ENCODE measurements around the gene RBP5.

The RBP5 gene

DNA sequence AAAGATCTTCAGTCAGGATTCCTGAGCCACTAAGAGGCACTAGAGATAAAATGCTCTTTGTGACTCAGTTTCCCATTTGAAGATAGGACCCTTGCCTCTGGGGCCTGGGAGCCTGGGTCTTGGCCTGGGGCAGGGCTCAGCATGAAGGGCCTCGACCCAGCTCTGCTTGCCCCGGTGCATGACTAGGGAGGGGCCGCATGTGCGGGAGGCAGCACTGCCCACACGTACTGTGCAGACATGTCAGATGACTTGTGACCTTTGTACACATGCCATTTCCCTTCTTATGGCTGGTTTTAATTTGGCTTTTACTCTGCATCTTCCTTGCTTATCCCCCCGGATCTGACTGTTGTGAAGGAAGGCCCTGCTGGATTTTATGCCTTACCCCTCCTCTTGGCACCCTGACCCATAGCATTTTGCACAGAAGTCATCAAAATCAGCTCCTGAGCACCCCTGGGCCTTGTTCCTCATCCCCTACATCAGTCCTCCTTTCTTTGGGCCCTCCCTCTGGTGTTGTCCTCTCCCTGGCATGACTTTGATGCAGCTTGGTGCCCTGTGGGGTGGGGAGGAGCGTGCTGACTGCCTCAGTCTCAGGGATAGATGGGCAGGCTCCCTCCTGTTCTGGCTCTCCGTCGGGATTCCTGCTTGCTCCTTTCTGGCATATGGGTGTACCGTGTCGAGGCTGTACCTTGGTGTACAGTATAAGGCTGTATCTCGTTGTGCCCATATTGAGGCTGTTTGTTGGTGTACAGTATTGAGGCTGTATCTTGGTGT, 5.9 kb upstream of the RBP5 start:
- no peak for DNase-seq (ENCODE audit: low read depth)
- TF ChIP-seq, protein P1, sequence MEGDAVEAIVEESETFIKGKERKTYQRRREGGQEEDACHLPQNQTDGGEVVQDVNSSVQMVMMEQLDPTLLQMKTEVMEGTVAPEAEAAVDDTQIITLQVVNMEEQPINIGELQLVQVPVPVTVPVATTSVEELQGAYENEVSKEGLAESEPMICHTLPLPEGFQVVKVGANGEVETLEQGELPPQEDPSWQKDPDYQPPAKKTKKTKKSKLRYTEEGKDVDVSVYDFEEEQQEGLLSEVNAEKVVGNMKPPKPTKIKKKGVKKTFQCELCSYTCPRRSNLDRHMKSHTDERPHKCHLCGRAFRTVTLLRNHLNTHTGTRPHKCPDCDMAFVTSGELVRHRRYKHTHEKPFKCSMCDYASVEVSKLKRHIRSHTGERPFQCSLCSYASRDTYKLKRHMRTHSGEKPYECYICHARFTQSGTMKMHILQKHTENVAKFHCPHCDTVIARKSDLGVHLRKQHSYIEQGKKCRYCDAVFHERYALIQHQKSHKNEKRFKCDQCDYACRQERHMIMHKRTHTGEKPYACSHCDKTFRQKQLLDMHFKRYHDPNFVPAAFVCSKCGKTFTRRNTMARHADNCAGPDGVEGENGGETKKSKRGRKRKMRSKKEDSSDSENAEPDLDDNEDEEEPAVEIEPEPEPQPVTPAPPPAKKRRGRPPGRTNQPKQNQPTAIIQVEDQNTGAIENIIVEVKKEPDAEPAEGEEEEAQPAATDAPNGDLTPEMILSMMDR (IDR thresholded peaks at IDR 0.05; ENCODE audit: low read depth, low read length, missing control alignments) = no peak
- no peak overlapping the region for H3K4me3 ChIP-seq (ENCODE audit: low read depth, low read length)

DNA sequence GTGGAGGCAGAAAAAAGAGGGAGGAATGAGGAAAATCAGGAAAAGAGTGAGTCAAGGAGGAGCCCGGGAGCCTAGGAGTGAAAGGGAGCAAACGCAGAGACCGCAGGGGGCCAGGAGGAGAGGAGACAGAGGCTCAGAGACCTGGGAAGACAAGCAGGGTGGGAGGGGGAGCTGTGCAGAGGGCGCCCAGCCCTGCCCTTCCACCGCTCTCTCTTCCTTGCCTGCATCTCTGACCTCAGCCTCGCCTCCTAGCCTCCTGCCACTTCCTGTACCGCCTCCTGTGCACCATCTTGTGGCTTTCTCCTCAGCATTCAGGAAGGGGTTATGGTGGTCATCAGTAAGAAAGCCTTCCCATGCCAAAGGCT, 2.8 kb upstream of the RBP5 start:
- DNase-seq (ENCODE audit: low read depth) = no peak
- H3K4me3 ChIP-seq (ENCODE audit: low read depth, low read length) = peak overlapping the region; percentile 67
- TF ChIP-seq, protein P1 (IDR thresholded peaks at IDR 0.05; ENCODE audit: low read depth, low read length, missing control alignments) = no peak

DNA sequence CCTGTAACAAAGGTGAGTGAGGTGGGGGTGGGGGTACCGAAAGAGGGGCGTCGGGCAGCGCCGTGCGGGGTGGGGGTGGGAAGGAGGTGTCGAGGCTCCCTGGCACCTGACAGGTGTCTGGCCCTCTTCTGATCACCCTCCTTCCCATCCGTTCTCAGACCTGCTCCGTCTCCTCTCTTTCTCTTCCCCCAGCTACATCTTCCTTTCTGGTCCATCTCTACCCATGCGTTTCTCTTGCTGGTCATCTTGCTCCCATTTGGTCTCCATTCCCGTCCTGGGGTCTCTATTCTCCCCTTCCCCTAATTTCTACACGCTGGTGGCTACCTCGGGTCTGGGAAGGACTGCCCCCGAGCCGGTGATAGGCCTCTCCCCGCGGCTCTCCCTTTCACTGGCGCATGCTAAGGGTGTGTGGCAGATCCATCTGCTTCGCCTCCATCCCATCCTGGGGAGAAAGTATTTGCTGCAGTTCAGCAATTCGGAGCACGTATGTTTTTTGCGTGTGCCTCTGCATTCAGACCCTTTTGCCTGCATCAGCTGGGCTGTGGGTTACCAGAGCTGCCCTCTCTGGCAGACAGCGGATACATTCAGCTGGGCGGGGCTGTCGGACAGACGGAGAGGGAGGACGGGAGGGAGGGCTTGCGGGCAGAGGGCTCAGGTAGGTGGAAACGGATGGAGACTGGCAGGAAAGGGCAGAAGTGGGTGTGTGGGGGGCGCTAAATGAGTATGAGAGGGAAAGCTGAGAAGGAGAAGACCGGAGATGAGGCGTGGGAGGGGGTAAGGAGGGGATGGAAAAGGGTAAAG, 2.2 kb upstream of the RBP5 start:
- peak overlapping the region; percentile 67 for H3K4me3 ChIP-seq (ENCODE audit: low read depth, low read length)
- DNase-seq (ENCODE audit: low read depth) = no peak
- TF ChIP-seq, protein P1 (IDR thresholded peaks at IDR 0.05; ENCODE audit: low read depth, low read length, missing control alignments) = no peak

DNA sequence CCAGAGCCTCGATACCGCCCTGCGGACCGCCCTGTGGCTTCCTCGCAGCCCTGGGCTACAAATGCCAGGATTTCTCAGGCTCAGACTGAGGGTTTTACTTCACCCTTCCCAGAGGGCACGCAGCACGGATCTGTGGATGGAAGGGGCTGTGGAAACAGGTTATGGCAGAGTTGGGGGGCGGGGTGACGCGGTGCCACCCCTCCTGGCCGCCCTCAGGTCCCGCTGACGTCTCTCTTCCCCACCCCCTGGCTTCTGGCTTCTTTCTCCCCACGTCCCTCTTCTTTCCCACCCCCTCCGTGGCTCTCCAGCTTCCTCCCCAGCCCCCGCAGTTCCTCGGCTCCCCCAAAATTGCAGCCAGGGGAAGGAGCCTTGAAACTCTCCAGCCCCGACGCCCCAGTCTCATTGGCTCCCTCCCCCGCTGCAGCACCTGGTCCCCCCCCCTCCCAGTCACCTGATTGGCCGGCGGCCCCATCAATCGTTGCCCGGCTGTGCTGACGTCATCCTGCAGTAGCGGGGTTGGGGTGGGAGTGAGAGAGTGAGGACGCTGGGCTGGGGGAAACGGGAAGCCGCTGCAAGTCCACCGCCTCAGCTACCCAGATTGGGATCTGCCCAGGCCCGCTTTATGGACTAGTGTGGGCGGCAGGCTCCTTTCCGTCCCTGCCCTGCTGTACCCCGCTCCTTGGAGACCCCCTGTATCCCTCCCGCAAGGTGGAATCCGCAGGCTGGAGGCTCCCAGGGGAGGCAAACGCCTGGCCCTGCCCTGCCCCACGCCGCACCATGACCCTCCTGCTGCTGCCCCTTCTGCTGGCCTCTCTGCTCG, 1.4 kb upstream of the RBP5 start, which contains the start of gene CLSTN3:
CLSTN3 (plus strand) TSS at position 500 of the 820 bp plus-strand sequence; CDS start at position 778, 278 bp downstream.
- H3K4me3 ChIP-seq (ENCODE audit: low read depth, low read length) = peak within 1 kb of the TSS; percentile 67
- TF ChIP-seq, protein P1 (IDR thresholded peaks at IDR 0.05; ENCODE audit: low read depth, low read length, missing control alignments) = no peak
- DNase-seq (ENCODE audit: low read depth) = no peak

DNA sequence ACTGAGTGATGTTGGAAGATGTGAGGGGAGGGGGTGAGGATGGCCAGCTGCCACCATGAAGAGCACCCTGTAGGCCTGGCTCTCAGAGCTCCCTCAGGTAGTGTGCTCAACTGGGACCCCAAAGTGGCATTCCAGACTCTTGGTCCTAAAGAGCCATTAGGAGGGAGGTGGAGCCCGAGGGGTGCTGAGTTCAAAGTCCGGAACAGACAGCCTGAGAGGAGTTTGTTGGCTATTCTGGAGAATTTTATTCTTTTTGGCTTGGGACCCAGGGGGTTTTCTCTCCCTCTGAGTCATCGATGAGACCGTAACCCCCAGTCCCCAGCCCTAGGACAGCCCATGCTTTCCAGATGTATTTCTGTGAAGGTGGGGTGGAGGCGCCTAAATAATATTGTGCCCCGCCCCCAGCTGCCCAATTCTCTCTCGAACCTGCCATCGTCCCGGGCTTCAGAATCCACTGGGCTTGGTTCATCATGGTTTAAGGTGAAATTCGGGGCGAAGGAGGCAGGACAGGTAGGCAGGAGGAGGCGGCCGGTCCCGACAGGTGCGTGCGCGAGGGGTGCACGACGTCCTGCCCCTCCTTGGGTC, 690 bp upstream of the RBP5 start:
- peak overlapping the region; percentile 67 for H3K4me3 ChIP-seq (ENCODE audit: low read depth, low read length)
- DNase-seq (ENCODE audit: low read depth) = no peak
- TF ChIP-seq, protein P1 (IDR thresholded peaks at IDR 0.05; ENCODE audit: low read depth, low read length, missing control alignments) = no peak

DNA sequence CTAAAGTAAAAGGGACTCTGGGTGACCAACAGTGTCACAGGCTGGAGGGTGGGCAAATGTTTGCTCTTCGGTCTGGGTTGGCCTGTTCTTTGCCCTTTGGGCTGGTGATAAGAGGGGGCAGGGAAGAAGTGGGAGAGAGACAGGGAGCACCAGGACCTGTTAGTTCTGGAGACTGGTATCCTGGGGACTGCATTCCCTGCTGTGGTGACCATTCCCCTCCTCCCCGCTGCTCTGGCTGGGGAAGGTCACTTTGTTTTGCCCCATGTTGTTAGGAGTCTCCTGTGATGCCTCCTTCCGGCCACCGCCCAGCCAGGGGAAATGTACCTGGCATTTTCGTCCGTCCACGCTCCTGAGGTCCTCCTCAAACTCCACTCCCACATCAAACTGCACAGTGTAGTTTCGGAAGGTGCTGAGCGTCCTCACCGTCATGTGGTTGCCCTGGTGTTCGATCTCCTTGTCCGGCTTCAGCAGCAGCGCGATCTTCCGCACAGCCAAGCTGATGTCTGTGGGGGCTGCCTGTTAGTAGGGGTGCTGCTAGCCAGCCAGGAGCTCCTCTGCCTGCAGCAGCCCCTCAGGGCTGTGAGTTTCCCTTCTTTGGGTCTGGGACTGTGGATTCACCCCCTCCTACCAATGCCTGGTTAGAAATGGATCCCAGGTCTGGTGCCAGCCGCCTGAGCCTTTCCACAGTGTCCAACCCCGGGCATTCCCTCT, 618 bp downstream of the RBP5 start:
- H3K4me3 ChIP-seq (ENCODE audit: low read depth, low read length) = no peak overlapping the region
- TF ChIP-seq, protein P1 (IDR thresholded peaks at IDR 0.05; ENCODE audit: low read depth, low read length, missing control alignments) = no peak
- no peak for DNase-seq (ENCODE audit: low read depth)
